Activated T-cell treated with anti-CD3 and anti-CD28 coated beads for 48 hours (primary cell): ENCODE measurements around the gene NTSR2.

Experiments
- DNase-seq: peaks from one replicate; pipeline ENCODE4 v3.0.0-alpha.2; 2020; ENCODE audit warnings: low read depth

Gene NTSR2

GRCh38 chr2:11657646-11658045, 12.3 kb downstream of the NTSR2 start:
- DNase-seq: no peak

GRCh38 chr2:11657195-11657594, 12.8 kb downstream of the NTSR2 start:
- DNase-seq: no peak

GRCh38 chr2:11656671-11657101, 13.3 kb downstream of the NTSR2 start:
- DNase-seq: no peak

GRCh38 chr2:11656252-11656651, 13.7 kb downstream of the NTSR2 start:
- no peak for DNase-seq

GRCh38 chr2:11655495-11655894, 14.5 kb downstream of the NTSR2 start:
- DNase-seq: no peak

- no peak for DNase-seq
Observed at GRCh38 chr2:11652553-11652952, 17.4 kb downstream of the NTSR2 start.

GRCh38 chr2:11651856-11652548, 18.0 kb downstream of the NTSR2 start:
- no peak for DNase-seq

GRCh38 chr2:11649093-11649492, 20.9 kb downstream of the NTSR2 start:
- no peak for DNase-seq

- DNase-seq: no peak
Observed at GRCh38 chr2:11647834-11648600, 22.0 kb downstream of the NTSR2 start.

GRCh38 chr2:11646530-11646929, 23.5 kb downstream of the NTSR2 start:
- no peak for DNase-seq

- no peak for DNase-seq
Observed at GRCh38 chr2:11644293-11644692, 25.7 kb downstream of the NTSR2 start.

- no peak for DNase-seq
Observed at GRCh38 chr2:11642972-11643371, 27.0 kb downstream of the NTSR2 start.

- no peak for DNase-seq
Observed at GRCh38 chr2:11640132-11640531, 29.9 kb downstream of the NTSR2 start.

GRCh38 chr2:11639503-11639902, 30.5 kb downstream of the NTSR2 start:
- no peak for DNase-seq

- DNase-seq: no peak
Observed at GRCh38 chr2:11637546-11637945, 32.4 kb downstream of the NTSR2 start.

GRCh38 chr2:11636593-11637295, 33.3 kb downstream of the NTSR2 start:
- no peak for DNase-seq

GRCh38 chr2:11635141-11635540, 34.9 kb downstream of the NTSR2 start:
- no peak for DNase-seq

GRCh38 chr2:11634584-11634983, 35.4 kb downstream of the NTSR2 start:
- no peak for DNase-seq

- DNase-seq: no peak
Observed at GRCh38 chr2:11633923-11634478, 36.0 kb downstream of the NTSR2 start.

- no peak for DNase-seq
Observed at GRCh38 chr2:11631462-11631861, 38.5 kb downstream of the NTSR2 start.

GRCh38 chr2:11630855-11631254, 39.1 kb downstream of the NTSR2 start:
- DNase-seq: no peak

GRCh38 chr2:11629851-11630250, 40.1 kb downstream of the NTSR2 start:
- no peak for DNase-seq

GRCh38 chr2:11629215-11629614, 40.8 kb downstream of the NTSR2 start:
- DNase-seq: no peak
